HEK293 (cell line): ENCODE data around the gene EMC9.
A peak's percentile ranks its signal among the peaks of the same experiment; 100 is the strongest.

Experiments used
- CTCF ChIA-PET: fragments of 350-600 bp; formaldehyde crosslinking; extraction: SDS; loops from one replicate; lab custom pipeline; 2021; ENCODE audit warnings: antibody characterized with exemption; lab: Yijun Ruan, JAX
- POLR2A ChIA-PET: fragments of 300-600 bp; formaldehyde crosslinking; extraction: SDS; loops from one replicate; lab custom pipeline; 2020; ENCODE audit warnings: antibody characterized with exemption, inconsistent platforms; lab: Yijun Ruan, JAX
- H3K27ac ChIP-seq: fragments of 200-500 bp; sonication (Bioruptor generic); 2 replicates; pipeline ENCODE4 v1.5.1; 2014; ENCODE audit warnings: low read depth, low read length, control low read depth, inconsistent platforms; ENCODE audit errors: extremely low read depth
- H3K36me3 ChIP-seq, 2 experiments: fragments of 200-500 bp in 1 of 2; sonication (Bioruptor generic) in 1 of 2; 1 replicate in 1 of 2; 2 replicates in 1 of 2; pipeline ENCODE4 v1.5.1; 2014 to 2017; ENCODE audit warnings: inconsistent platforms in 2 of 2, low read length in 2 of 2; ENCODE audit not compliant: control insufficient read depth in 2 of 2, insufficient read depth in 1 of 2
- H3K4me1 ChIP-seq: fragments of 200-500 bp; sonication (Bioruptor generic); 2 replicates; pipeline ENCODE4 v1.5.1; 2014; ENCODE audit warnings: mild to moderate bottlenecking, low read length, inconsistent platforms; ENCODE audit not compliant: control insufficient read depth, insufficient read depth
- H3K4me3 ChIP-seq: 2 replicates; pipeline ENCODE4 v1.5.1; 2011; ENCODE audit warnings: low read depth, mild to moderate bottlenecking, control low read depth, low read length, moderate library complexity
- H3K9me3 ChIP-seq: fragments of 200-500 bp; sonication (Bioruptor generic); 2 replicates; pipeline ENCODE4 v1.5.1; 2014; ENCODE audit warnings: low read depth, low read length, inconsistent platforms; ENCODE audit not compliant: control insufficient read depth, insufficient read depth
- SP7 ChIP-seq: fragments of 450-650 bp; formaldehyde crosslinking; IDR thresholded peaks from 2 replicates; pipeline ENCODE4 v1.5.1; 2016; ENCODE audit warnings: missing biosample characterization, missing genetic modification characterization
- ZBTB1 ChIP-seq: fragments of 450-650 bp; formaldehyde crosslinking; IDR thresholded peaks from 2 replicates; pipeline ENCODE4 v1.5.1; 2016; ENCODE audit warnings: missing biosample characterization, missing genetic modification characterization
- ZBTB21 ChIP-seq: fragments of 450-650 bp; formaldehyde crosslinking; IDR thresholded peaks from 2 replicates; pipeline ENCODE4 v1.5.1; 2017; ENCODE audit warnings: missing biosample characterization, missing genetic modification characterization
- ZNF112 ChIP-seq: fragments of 450-650 bp; formaldehyde crosslinking; IDR thresholded peaks from 2 replicates; pipeline ENCODE4 v1.5.0; 2017; ENCODE audit warnings: missing biosample characterization, missing genetic modification characterization
- ZNF132 ChIP-seq: fragments of 450-650 bp; formaldehyde crosslinking; IDR thresholded peaks from 2 replicates; pipeline ENCODE4 v1.5.1; 2017; ENCODE audit warnings: missing biosample characterization, missing genetic modification characterization, borderline replicate concordance
- ZNF175 ChIP-seq: fragments of 450-650 bp; formaldehyde crosslinking; IDR thresholded peaks from 2 replicates; pipeline ENCODE4 v1.5.1; 2016; ENCODE audit warnings: missing biosample characterization, missing genetic modification characterization
- ZNF184 ChIP-seq: fragments of 450-650 bp; IDR thresholded peaks from 2 replicates; pipeline ENCODE4 v1.5.1; 2018; ENCODE audit warnings: missing biosample characterization, mild to moderate bottlenecking, missing genetic modification characterization
- ZNF2 ChIP-seq: fragments of 450-650 bp; formaldehyde crosslinking; IDR thresholded peaks from 2 replicates; pipeline ENCODE4 v1.5.1; 2016; ENCODE audit warnings: missing biosample characterization, missing genetic modification characterization
- ZNF221 ChIP-seq: fragments of 450-650 bp; formaldehyde crosslinking; IDR thresholded peaks from 2 replicates; pipeline ENCODE4 v1.5.1; 2017; ENCODE audit warnings: missing biosample characterization, missing genetic modification characterization, borderline replicate concordance
- ZNF350 ChIP-seq: fragments of 450-650 bp; formaldehyde crosslinking; IDR thresholded peaks from 2 replicates; pipeline ENCODE4 v1.5.0; 2017; ENCODE audit warnings: missing biosample characterization, mild to moderate bottlenecking, missing genetic modification characterization
- ZNF37A ChIP-seq: fragments of 450-650 bp; IDR thresholded peaks from 2 replicates; pipeline ENCODE4 v1.5.1; 2018; ENCODE audit warnings: missing biosample characterization, missing genetic modification characterization
- ZNF391 ChIP-seq: fragments of 450-650 bp; formaldehyde crosslinking; IDR thresholded peaks from 2 replicates; pipeline ENCODE4 v1.5.1; 2016; ENCODE audit warnings: low read depth, missing biosample characterization, missing genetic modification characterization, borderline replicate concordance
- ZNF404 ChIP-seq: fragments of 450-650 bp; formaldehyde crosslinking; IDR thresholded peaks from 2 replicates; pipeline ENCODE4 v1.5.1; 2017; ENCODE audit warnings: missing biosample characterization, missing genetic modification characterization
- ZNF473 ChIP-seq: fragments of 450-650 bp; formaldehyde crosslinking; IDR thresholded peaks from 2 replicates; pipeline ENCODE4 v1.5.1; 2017; ENCODE audit warnings: missing biosample characterization, missing genetic modification characterization
- ZNF510 ChIP-seq: fragments of 450-650 bp; formaldehyde crosslinking; IDR thresholded peaks from 2 replicates; pipeline ENCODE4 v1.5.1; 2018; ENCODE audit warnings: mild to moderate bottlenecking, missing genetic modification characterization, missing biosample characterization; ENCODE audit not compliant: insufficient replicate concordance
- ZNF555 ChIP-seq: fragments of 450-650 bp; formaldehyde crosslinking; conservative IDR thresholded peaks from 2 replicates; pipeline ENCODE4 v1.5.1; 2017; ENCODE audit warnings: missing biosample characterization, mild to moderate bottlenecking, missing genetic modification characterization, inconsistent platforms
- ZNF621 ChIP-seq: fragments of 450-650 bp; formaldehyde crosslinking; IDR thresholded peaks from 2 replicates; pipeline ENCODE4 v1.5.1; 2017; ENCODE audit warnings: missing biosample characterization, missing genetic modification characterization
- ZNF626 ChIP-seq: fragments of 450-650 bp; sonication (Bioruptor Pico); formaldehyde crosslinking; IDR thresholded peaks from 2 replicates; pipeline ENCODE4 v1.5.1; 2018; ENCODE audit warnings: missing biosample characterization, missing genetic modification characterization, inconsistent platforms
- ZNF747 ChIP-seq: fragments of 450-650 bp; formaldehyde crosslinking; IDR thresholded peaks from 2 replicates; pipeline ENCODE4 v1.5.1; 2016; ENCODE audit warnings: missing biosample characterization, missing genetic modification characterization
- ZNF785 ChIP-seq: fragments of 450-650 bp; formaldehyde crosslinking; IDR thresholded peaks from 2 replicates; pipeline ENCODE4 v1.5.1; 2016; ENCODE audit warnings: missing biosample characterization, missing genetic modification characterization
- ZNF792 ChIP-seq: fragments of 450-650 bp; formaldehyde crosslinking; IDR thresholded peaks from 2 replicates; pipeline ENCODE4 v1.5.1; 2016; ENCODE audit warnings: missing biosample characterization, missing genetic modification characterization
- ZSCAN16 ChIP-seq: fragments of 450-650 bp; formaldehyde crosslinking; IDR thresholded peaks from 2 replicates; pipeline ENCODE4 v1.5.1; 2016; ENCODE audit warnings: missing biosample characterization, missing genetic modification characterization
- TF ChIP-seq, protein P1 (sequence below): fragments of 450-650 bp; formaldehyde crosslinking; IDR thresholded peaks from 2 replicates; pipeline ENCODE4 v1.5.1; 2016; ENCODE audit warnings: missing biosample characterization, missing genetic modification characterization, low read depth
- TF ChIP-seq, protein P2 (sequence below): fragments of 450-650 bp; formaldehyde crosslinking; IDR thresholded peaks from 2 replicates; pipeline ENCODE4 v1.5.1; 2017; ENCODE audit warnings: missing biosample characterization, missing genetic modification characterization
- TF ChIP-seq, protein P3 (sequence below): fragments of 450-650 bp; formaldehyde crosslinking; IDR thresholded peaks from 2 replicates; pipeline ENCODE4 v1.5.0; 2017; ENCODE audit warnings: missing biosample characterization, missing genetic modification characterization, borderline replicate concordance
- TF ChIP-seq, protein P4 (sequence below): fragments of 450-650 bp; formaldehyde crosslinking; optimal IDR thresholded peaks from 2 replicates; pipeline ENCODE3; 2016; ENCODE audit warnings: missing biosample characterization, mild to moderate bottlenecking, missing genetic modification characterization
- TF ChIP-seq, protein P5 (sequence below): fragments of 450-650 bp; formaldehyde crosslinking; IDR thresholded peaks from 2 replicates; pipeline ENCODE4 v1.5.1; 2016; ENCODE audit warnings: missing biosample characterization, missing genetic modification characterization

The EMC9 gene

GRCh38 chr14:24146978-24147760, 5.8 kb upstream of the EMC9 start, which contains the start of gene RNF31:
TSS of gene RNF31 (plus strand) at chr14:24147498. CDS start at chr14:24147699, 201 bp downstream.
- Histone ChIP-seq H3K4me3 (peak within 1 kb of the TSS; percentile 91), H3K4me1 (peaks cover 8% of the 10 kb centered on the region), H3K27ac (peak within 1 kb of the TSS; percentile 81; the same call in 1 of the 2 replicates), H3K9me3 (no peaks in the 10 kb centered on the region), H3K36me3 (peaks cover 15 to 59% of the 10 kb centered on the region in 2 experiments)
- ChIA-PET POLR2A (interaction anchor here (0.6 to 3.8 kb wide), 19 partner anchors 9 to 124 kb away, joined by 3 to 79 read pairs (median 7); partner anchors contain the start of genes CHMP4A, DCAF11, IPO4 and IRF9), CTCF (interaction anchor here (0.5 to 3.7 kb wide), 9 partner anchors 10 to 1052 kb away, joined by 3 to 34 read pairs (median 4); partner anchors contain the start of genes C14orf119 and IRF9)
- TF ChIP-seq ZNF510 (tag by site-specific recombination) (no peak), SP7 (tag by site-specific recombination) (peak; percentile 53), ZBTB1 (tag by site-specific recombination) (no peak), ZNF785 (tag by site-specific recombination) (no peak), ZSCAN16 (tag by site-specific recombination) (no peak), ZNF184 (tag by site-specific recombination) (no peak), ZBTB21 (tag by site-specific recombination) (no peak), ZNF175 (tag by site-specific recombination) (no peak), ZNF2 (tag by site-specific recombination) (peak; percentile 13; the same call in 1 of the 2 replicates), ZNF37A (tag by site-specific recombination) (no peak), ZNF747 (tag by site-specific recombination) (no peak), ZNF626 (no peak), ZNF473 (tag by site-specific recombination) (no peak), ZNF391 (peak; percentile 38; the same call in 1 of the 2 replicates), ZNF112 (tag by site-specific recombination) (no peak), ZNF404 (tag by site-specific recombination) (no peak), ZNF792 (tag by site-specific recombination) (no peak), ZNF621 (no peak), ZNF350 (tag by site-specific recombination) (no peak), ZNF555 (tag by site-specific recombination) (no peak), ZNF132 (no peak), ZNF221 (tag by site-specific recombination) (no peak)
- TF ChIP-seq, protein P1, sequence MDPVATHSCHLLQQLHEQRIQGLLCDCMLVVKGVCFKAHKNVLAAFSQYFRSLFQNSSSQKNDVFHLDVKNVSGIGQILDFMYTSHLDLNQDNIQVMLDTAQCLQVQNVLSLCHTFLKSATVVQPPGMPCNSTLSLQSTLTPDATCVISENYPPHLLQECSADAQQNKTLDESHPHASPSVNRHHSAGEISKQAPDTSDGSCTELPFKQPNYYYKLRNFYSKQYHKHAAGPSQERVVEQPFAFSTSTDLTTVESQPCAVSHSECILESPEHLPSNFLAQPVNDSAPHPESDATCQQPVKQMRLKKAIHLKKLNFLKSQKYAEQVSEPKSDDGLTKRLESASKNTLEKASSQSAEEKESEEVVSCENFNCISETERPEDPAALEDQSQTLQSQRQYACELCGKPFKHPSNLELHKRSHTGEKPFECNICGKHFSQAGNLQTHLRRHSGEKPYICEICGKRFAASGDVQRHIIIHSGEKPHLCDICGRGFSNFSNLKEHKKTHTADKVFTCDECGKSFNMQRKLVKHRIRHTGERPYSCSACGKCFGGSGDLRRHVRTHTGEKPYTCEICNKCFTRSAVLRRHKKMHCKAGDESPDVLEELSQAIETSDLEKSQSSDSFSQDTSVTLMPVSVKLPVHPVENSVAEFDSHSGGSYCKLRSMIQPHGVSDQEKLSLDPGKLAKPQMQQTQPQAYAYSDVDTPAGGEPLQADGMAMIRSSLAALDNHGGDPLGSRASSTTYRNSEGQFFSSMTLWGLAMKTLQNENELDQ, result no peak
- TF ChIP-seq, protein P2, sequence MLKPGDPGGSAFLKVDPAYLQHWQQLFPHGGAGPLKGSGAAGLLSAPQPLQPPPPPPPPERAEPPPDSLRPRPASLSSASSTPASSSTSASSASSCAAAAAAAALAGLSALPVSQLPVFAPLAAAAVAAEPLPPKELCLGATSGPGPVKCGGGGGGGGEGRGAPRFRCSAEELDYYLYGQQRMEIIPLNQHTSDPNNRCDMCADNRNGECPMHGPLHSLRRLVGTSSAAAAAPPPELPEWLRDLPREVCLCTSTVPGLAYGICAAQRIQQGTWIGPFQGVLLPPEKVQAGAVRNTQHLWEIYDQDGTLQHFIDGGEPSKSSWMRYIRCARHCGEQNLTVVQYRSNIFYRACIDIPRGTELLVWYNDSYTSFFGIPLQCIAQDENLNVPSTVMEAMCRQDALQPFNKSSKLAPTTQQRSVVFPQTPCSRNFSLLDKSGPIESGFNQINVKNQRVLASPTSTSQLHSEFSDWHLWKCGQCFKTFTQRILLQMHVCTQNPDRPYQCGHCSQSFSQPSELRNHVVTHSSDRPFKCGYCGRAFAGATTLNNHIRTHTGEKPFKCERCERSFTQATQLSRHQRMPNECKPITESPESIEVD (tag by site-specific recombination), result no peak
- TF ChIP-seq, protein P3, sequence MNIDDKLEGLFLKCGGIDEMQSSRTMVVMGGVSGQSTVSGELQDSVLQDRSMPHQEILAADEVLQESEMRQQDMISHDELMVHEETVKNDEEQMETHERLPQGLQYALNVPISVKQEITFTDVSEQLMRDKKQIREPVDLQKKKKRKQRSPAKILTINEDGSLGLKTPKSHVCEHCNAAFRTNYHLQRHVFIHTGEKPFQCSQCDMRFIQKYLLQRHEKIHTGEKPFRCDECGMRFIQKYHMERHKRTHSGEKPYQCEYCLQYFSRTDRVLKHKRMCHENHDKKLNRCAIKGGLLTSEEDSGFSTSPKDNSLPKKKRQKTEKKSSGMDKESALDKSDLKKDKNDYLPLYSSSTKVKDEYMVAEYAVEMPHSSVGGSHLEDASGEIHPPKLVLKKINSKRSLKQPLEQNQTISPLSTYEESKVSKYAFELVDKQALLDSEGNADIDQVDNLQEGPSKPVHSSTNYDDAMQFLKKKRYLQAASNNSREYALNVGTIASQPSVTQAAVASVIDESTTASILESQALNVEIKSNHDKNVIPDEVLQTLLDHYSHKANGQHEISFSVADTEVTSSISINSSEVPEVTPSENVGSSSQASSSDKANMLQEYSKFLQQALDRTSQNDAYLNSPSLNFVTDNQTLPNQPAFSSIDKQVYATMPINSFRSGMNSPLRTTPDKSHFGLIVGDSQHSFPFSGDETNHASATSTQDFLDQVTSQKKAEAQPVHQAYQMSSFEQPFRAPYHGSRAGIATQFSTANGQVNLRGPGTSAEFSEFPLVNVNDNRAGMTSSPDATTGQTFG (tag by site-specific recombination), result no peak
- TF ChIP-seq, protein P4, sequence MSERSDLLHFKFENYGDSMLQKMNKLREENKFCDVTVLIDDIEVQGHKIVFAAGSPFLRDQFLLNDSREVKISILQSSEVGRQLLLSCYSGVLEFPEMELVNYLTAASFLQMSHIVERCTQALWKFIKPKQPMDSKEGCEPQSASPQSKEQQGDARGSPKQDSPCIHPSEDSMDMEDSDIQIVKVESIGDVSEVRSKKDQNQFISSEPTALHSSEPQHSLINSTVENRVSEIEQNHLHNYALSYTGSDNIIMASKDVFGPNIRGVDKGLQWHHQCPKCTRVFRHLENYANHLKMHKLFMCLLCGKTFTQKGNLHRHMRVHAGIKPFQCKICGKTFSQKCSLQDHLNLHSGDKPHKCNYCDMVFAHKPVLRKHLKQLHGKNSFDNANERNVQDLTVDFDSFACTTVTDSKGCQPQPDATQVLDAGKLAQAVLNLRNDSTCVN, result peak; percentile 28
- TF ChIP-seq, protein P5, sequence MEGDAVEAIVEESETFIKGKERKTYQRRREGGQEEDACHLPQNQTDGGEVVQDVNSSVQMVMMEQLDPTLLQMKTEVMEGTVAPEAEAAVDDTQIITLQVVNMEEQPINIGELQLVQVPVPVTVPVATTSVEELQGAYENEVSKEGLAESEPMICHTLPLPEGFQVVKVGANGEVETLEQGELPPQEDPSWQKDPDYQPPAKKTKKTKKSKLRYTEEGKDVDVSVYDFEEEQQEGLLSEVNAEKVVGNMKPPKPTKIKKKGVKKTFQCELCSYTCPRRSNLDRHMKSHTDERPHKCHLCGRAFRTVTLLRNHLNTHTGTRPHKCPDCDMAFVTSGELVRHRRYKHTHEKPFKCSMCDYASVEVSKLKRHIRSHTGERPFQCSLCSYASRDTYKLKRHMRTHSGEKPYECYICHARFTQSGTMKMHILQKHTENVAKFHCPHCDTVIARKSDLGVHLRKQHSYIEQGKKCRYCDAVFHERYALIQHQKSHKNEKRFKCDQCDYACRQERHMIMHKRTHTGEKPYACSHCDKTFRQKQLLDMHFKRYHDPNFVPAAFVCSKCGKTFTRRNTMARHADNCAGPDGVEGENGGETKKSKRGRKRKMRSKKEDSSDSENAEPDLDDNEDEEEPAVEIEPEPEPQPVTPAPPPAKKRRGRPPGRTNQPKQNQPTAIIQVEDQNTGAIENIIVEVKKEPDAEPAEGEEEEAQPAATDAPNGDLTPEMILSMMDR (tag by site-specific recombination), result no peak
